GM06990 (cell line): ENCODE data around the gene NUMA1.
A peak's percentile ranks its signal among the peaks of the same experiment; 100 is the strongest.

Experiments
- DNase-seq: peaks from one replicate; pipeline ENCODE4 v3.0.0-alpha.2; 2011; ENCODE audit not compliant: insufficient read length; ENCODE audit errors: extremely low read depth
- H3K27me3 ChIP-seq: replicated peaks from 2 replicates; pipeline ENCODE4 v1.6.0; 2011; ENCODE audit warnings: low read length; ENCODE audit not compliant: control insufficient read depth, insufficient read depth
- H3K36me3 ChIP-seq: 2 replicates; pipeline ENCODE4 v1.5.1; 2011; ENCODE audit warnings: low read length; ENCODE audit not compliant: control insufficient read depth, insufficient read depth
- H3K4me3 ChIP-seq: replicated peaks from 2 replicates; pipeline ENCODE4 v1.5.1; 2011; ENCODE audit warnings: low read depth, mild to moderate bottlenecking, control low read depth, low read length
- TF ChIP-seq, protein P1 (sequence below): IDR thresholded peaks from 2 replicates; pipeline ENCODE4 v1.5.1; 2011; ENCODE audit warnings: low read length, control low read depth, mild to moderate bottlenecking, inconsistent platforms; ENCODE audit not compliant: insufficient read depth, poor library complexity, severe bottlenecking

NUMA1 gene

DNA sequence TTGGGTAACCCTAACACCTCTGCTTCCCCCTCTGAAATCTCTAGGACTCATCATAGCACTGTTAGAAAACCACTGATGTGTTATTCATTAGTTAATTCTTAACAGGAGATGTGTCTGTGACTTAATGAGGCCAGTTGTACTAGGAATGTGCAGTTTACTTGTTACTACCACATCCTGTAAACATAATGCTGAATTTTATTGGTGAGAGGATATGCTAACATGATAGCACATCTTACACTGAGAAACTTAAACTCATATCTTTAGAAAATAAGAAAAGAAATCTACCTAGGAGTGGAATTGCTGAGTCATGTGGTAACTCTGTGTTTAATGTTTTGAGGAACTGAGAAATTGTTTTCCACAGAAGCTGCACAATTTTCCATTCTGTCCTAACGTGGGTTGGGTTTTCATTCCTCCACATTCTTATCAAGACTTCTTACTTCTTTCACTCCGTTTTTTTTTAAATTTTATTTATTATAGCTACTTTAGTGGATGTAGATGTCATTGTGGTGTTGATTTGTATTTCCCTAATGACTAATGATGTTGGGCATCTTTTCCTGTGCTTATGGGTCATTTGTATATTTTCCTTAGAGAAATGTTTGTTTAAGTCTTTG is 117.8 kb downstream of the NUMA1 start:
- DNase-seq = peak; percentile 41
- no peak overlapping the region for H3K4me3 ChIP-seq
- peaks cover 7% of the 10 kb centered on the region for H3K36me3 ChIP-seq
- TF ChIP-seq, protein P1, sequence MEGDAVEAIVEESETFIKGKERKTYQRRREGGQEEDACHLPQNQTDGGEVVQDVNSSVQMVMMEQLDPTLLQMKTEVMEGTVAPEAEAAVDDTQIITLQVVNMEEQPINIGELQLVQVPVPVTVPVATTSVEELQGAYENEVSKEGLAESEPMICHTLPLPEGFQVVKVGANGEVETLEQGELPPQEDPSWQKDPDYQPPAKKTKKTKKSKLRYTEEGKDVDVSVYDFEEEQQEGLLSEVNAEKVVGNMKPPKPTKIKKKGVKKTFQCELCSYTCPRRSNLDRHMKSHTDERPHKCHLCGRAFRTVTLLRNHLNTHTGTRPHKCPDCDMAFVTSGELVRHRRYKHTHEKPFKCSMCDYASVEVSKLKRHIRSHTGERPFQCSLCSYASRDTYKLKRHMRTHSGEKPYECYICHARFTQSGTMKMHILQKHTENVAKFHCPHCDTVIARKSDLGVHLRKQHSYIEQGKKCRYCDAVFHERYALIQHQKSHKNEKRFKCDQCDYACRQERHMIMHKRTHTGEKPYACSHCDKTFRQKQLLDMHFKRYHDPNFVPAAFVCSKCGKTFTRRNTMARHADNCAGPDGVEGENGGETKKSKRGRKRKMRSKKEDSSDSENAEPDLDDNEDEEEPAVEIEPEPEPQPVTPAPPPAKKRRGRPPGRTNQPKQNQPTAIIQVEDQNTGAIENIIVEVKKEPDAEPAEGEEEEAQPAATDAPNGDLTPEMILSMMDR = no peak
- H3K27me3 ChIP-seq = no peaks in the 10 kb centered on the region

- Histone ChIP-seq H3K27me3 (no peaks in the 10 kb centered on the region), H3K36me3 (peaks cover 7% of the 10 kb centered on the region), H3K4me3 (no peak overlapping the region)
- TF ChIP-seq, protein P1 = no peak
- DNase-seq = no peak
Measured at GRCh38 chr11:71955898-71956456, 124.4 kb downstream of the NUMA1 start.
